ENCODE results near the gene ZNF629. TPM values are rescaled to one million over a fixed set of nuclear protein-coding genes. Genes with fewer than 3 reads are reported as not detected.
A peak's percentile ranks its signal among the peaks of the same experiment; 100 is the strongest.

Gene ZNF629
- total and polyA plus RNA-seq, 2 experiments from 2014 or later = 5.0 to 12.2 TPM

GRCh38 chr16:30779596-30779995, 7.4 kb downstream of the ZNF629 start:
- DNase-seq = no peak
- Histone ChIP-seq H4K20me1 (ENCODE audit: insufficient read depth) (no peaks in the 10 kb centered on the region), H3K27ac (no peak overlapping the region), H3K9ac (no peak overlapping the region), H3K27me3 (replicated peaks; ENCODE audit: insufficient read depth) (no peaks in the 10 kb centered on the region), H3K9me3 (ENCODE audit: low read depth) (no peaks in the 10 kb centered on the region), H3K4me3 (no peak overlapping the region), H3K4me2 (ENCODE audit: unreplicated experiment) (no peak overlapping the region), H3F3A (ENCODE audit: insufficient read depth) (peaks cover 10% of the 10 kb centered on the region; the same call in 1 of the 2 replicates), H2AFZ (no peak overlapping the region), H3K4me1 (ENCODE audit: insufficient read depth) (peaks cover 9% of the 10 kb centered on the region; the same call in 1 of the 2 replicates), H3K36me3 (ENCODE audit: low read depth) (no peaks in the 10 kb centered on the region), H3K79me2 (ENCODE audit: insufficient read depth) (peaks cover 10% of the 10 kb centered on the region), H3K9me2 (ENCODE audit: insufficient read depth) (no peaks in the 10 kb centered on the region)
- in situ Hi-C loops (cut with MboI) = no loop called here
- TF ChIP-seq EZH2 (IDR thresholded peaks at IDR 0.05; ENCODE audit: insufficient read depth, poor library complexity, severe bottlenecking) (no peak), EZH2phosphoT487 (IDR thresholded peaks at IDR 0.05; ENCODE audit: insufficient read depth, low read depth) (no peak)
- 84 to 86% methylated on average over 6 of the region's 6 CpGs for WGBS, 2 experiments (ENCODE audit: low coverage in 1 of 2, low lambda C conversion rate in 2 of 2, missing lambda C conversion rate in 2 of 2)

GRCh38 chr16:30778549-30779244, 8.3 kb downstream of the ZNF629 start:
- H2AFZ ChIP-seq = no peak overlapping the region
- no peaks in the 10 kb centered on the region for H3K36me3 ChIP-seq (ENCODE audit: low read depth)
- H4K20me1 ChIP-seq (ENCODE audit: insufficient read depth) = no peaks in the 10 kb centered on the region
- H3K27me3 ChIP-seq (replicated peaks; ENCODE audit: insufficient read depth) = no peaks in the 10 kb centered on the region
- 0 out of 2 replicates have a peak, but pooled peaks cover 8% of the 10 kb centered on the region for H3K79me2 ChIP-seq (ENCODE audit: insufficient read depth)
- peaks cover 12% of the 10 kb centered on the region; the same call in 1 of the 2 replicates for H3K4me1 ChIP-seq (ENCODE audit: insufficient read depth)
- H3K9me2 ChIP-seq (ENCODE audit: insufficient read depth) = no peaks in the 10 kb centered on the region
- WGBS, 2 experiments (ENCODE audit: low coverage in 1 of 2, low lambda C conversion rate in 2 of 2, missing lambda C conversion rate in 2 of 2) = 78 to 80% methylated on average over 14 of the region's 14 CpGs
- no peak overlapping the region for H3K4me3 ChIP-seq
- H3K4me2 ChIP-seq (ENCODE audit: unreplicated experiment) = no peak overlapping the region
- no peaks in the 10 kb centered on the region for H3K9me3 ChIP-seq (ENCODE audit: low read depth)
- H3K27ac ChIP-seq = no peak overlapping the region
- no peak for TF ChIP-seq EZH2phosphoT487 (IDR thresholded peaks at IDR 0.05; ENCODE audit: insufficient read depth, low read depth)
- TF ChIP-seq EZH2 (IDR thresholded peaks at IDR 0.05; ENCODE audit: insufficient read depth, poor library complexity, severe bottlenecking) = no peak
- in situ Hi-C loops (cut with MboI) = no loop called here
- peaks cover 14% of the 10 kb centered on the region; the same call in 1 of the 2 replicates for H3F3A ChIP-seq (ENCODE audit: insufficient read depth)
- DNase-seq = no peak
- H3K9ac ChIP-seq = no peak overlapping the region

GRCh38 chr16:30777591-30778297, 9.3 kb downstream of the ZNF629 start:
- Histone ChIP-seq H3K36me3 (ENCODE audit: low read depth) (no peaks in the 10 kb centered on the region), H3K27me3 (replicated peaks; ENCODE audit: insufficient read depth) (no peaks in the 10 kb centered on the region), H3K27ac (no peak overlapping the region), H3F3A (ENCODE audit: insufficient read depth) (peaks cover 14% of the 10 kb centered on the region; the same call in 1 of the 2 replicates), H3K9me3 (ENCODE audit: low read depth) (no peaks in the 10 kb centered on the region), H3K9ac (no peak overlapping the region), H4K20me1 (ENCODE audit: insufficient read depth) (no peaks in the 10 kb centered on the region), H3K4me1 (ENCODE audit: insufficient read depth) (peaks cover 12% of the 10 kb centered on the region; the same call in 1 of the 2 replicates), H3K79me2 (ENCODE audit: insufficient read depth) (0 out of 2 replicates have a peak, but pooled peaks cover 8% of the 10 kb centered on the region), H3K9me2 (ENCODE audit: insufficient read depth) (no peaks in the 10 kb centered on the region), H3K4me2 (ENCODE audit: unreplicated experiment) (no peak overlapping the region), H2AFZ (no peak overlapping the region), H3K4me3 (no peak overlapping the region)
- in situ Hi-C loops (cut with MboI) = no loop called here
- WGBS, 2 experiments (ENCODE audit: low coverage in 1 of 2, low lambda C conversion rate in 2 of 2, missing lambda C conversion rate in 2 of 2) = 71 to 72% methylated on average over 7 of the region's 7 CpGs
- DNase-seq = peak; percentile 20
- TF ChIP-seq EZH2phosphoT487 (IDR thresholded peaks at IDR 0.05; ENCODE audit: insufficient read depth, low read depth) (no peak), EZH2 (IDR thresholded peaks at IDR 0.05; ENCODE audit: insufficient read depth, poor library complexity, severe bottlenecking) (no peak)

- no peaks in the 10 kb centered on the region for H3K9me2 ChIP-seq (ENCODE audit: insufficient read depth)
- TF ChIP-seq EZH2 (IDR thresholded peaks at IDR 0.05; ENCODE audit: insufficient read depth, poor library complexity, severe bottlenecking) (no peak), EZH2phosphoT487 (IDR thresholded peaks at IDR 0.05; ENCODE audit: insufficient read depth, low read depth) (no peak)
- in situ Hi-C loops (cut with MboI) = no loop called here
Observed at GRCh38 chr16:30775392-30776188, 11.4 kb downstream of the ZNF629 start.

More at GRCh38 chr16:30775392-30776188, 11.4 kb downstream of the ZNF629 start:
- Histone ChIP-seq H3K4me3 (peak overlapping the region; percentile 79), H3F3A (ENCODE audit: insufficient read depth) (peaks cover 18% of the 10 kb centered on the region; the same call in 1 of the 2 replicates), H2AFZ (peak overlapping the region; percentile 67), H4K20me1 (ENCODE audit: insufficient read depth) (no peaks in the 10 kb centered on the region), H3K4me1 (ENCODE audit: insufficient read depth) (peaks cover 12% of the 10 kb centered on the region; the same call in 1 of the 2 replicates), H3K27ac (peak overlapping the region; percentile 74), H3K36me3 (ENCODE audit: low read depth) (peaks cover 4% of the 10 kb centered on the region; the same call in 1 of the 2 replicates), H3K9me3 (ENCODE audit: low read depth) (no peaks in the 10 kb centered on the region), H3K9ac (peak overlapping the region; percentile 93), H3K4me2 (ENCODE audit: unreplicated experiment) (peak overlapping the region; percentile 99), H3K27me3 (replicated peaks; ENCODE audit: insufficient read depth) (no peaks in the 10 kb centered on the region), H3K79me2 (ENCODE audit: insufficient read depth) (0 out of 2 replicates have a peak, but pooled peaks cover 9% of the 10 kb centered on the region)
- 1% methylated on average over 47 to 80 of the region's 81 CpGs for WGBS, 2 experiments (ENCODE audit: low coverage in 1 of 2, low lambda C conversion rate in 2 of 2, missing lambda C conversion rate in 2 of 2)
- DNase-seq = peak; percentile 93
